HL-60 (cell line): ENCODE data around the gene SCN1B.

Experiments
- CTCF ChIP-seq: IDR thresholded peaks from one replicate; pipeline ENCODE4 v1.5.1; 2011; ENCODE audit warnings: low read length, control low read depth, inconsistent platforms; ENCODE audit not compliant: insufficient read depth
- GABPA ChIP-seq: IDR thresholded peaks from 2 replicates; pipeline ENCODE4 v1.6.1; 2012; ENCODE audit warnings: low read depth
- POLR2AphosphoS5 ChIP-seq: IDR thresholded peaks from 2 replicates; pipeline ENCODE4 v1.6.1; 2012; ENCODE audit warnings: low read depth

- TF ChIP-seq CTCF (no peak), POLR2AphosphoS5 (no peak), GABPA (no peak)
These were observed 44.3 kb downstream of the SCN1B start for GRCh38 chr19:35074426-35075201.
